Activated CD4-positive, alpha-beta T cell treated with anti-CD3 and anti-CD28 coated beads, Interleukin-2, Interleukin-6, amounts not matched to agents 100 ng/mL and 50 ng/mL, durations not matched to agents 16 hours and 8 hours (primary cell): ENCODE measurements around the gene WAC.
"Not testable (repeated sequence)": the region's sequence is repeated elsewhere in the genome, so short reads cannot be mapped to it uniquely, and the experiment has no call there.

Experiments used
- DNase-seq: peaks from one replicate; pipeline ENCODE4 v3.0.0-alpha.2; 2020

The WAC gene

GRCh38 chr10:28619455-28619854 is 86.5 kb downstream of the WAC start:
- no peak for DNase-seq

- DNase-seq = no peak
Observed at GRCh38 chr10:28620251-28620650, 87.3 kb downstream of the WAC start.

- DNase-seq = no peak
Observed at GRCh38 chr10:28623483-28623882, 90.6 kb downstream of the WAC start.

DNA sequence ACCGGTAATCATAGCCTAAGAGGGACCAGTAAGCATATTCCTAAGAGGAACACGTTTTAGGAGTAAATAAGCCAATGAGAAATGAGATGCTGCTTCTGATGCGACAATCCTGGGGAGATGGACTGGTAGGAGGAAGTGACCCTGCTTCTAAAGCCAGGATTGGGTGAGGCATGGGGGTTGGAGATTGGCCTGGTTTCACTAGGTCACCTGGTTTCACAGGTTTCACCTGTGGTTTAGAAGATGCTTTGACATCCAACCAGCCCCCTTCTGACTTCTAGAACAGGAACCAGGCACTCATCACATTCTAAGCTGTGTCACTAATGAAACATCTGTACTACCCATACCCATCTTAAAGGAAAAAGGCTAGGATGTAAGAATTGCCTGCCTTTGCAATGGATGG is 91.4 kb downstream of the WAC start:
- DNase-seq = no peak

- DNase-seq = no peak
Observed at GRCh38 chr10:28627102-28627501, 94.2 kb downstream of the WAC start.

DNA sequence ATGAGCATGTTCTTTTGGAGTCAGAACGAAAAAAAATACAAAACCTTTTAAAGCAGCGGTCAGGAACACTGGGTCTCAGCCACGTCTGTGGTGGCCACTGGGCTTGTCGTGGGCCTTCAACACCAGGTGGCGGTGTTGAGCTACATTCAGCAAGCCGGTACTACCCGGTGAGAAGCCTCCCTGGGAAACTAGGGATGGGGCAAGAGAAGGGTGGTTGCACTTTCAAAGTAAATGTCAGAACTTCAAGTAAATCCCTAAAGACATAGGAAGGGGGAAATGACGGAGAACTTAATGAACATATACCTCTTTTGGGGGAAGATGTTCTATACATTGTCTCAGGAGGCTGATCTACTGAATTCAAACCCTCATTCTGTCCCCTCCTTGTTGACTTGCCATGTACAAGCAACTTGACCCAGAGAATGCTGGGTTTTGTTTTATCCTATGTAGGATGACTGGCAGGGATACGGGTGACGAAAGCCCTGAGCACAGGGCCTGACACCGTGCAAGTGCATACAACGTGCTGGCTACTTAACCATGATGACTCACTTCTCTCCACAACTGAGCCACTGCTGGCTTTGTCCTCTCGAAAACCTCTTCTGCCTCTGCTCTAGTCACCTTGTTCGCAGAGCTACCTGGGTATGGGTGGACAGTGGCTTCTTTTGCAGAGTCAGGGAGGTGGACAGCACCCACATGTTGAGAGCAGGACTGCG is 95.4 kb downstream of the WAC start:
- DNase-seq = peak; percentile 78

DNA sequence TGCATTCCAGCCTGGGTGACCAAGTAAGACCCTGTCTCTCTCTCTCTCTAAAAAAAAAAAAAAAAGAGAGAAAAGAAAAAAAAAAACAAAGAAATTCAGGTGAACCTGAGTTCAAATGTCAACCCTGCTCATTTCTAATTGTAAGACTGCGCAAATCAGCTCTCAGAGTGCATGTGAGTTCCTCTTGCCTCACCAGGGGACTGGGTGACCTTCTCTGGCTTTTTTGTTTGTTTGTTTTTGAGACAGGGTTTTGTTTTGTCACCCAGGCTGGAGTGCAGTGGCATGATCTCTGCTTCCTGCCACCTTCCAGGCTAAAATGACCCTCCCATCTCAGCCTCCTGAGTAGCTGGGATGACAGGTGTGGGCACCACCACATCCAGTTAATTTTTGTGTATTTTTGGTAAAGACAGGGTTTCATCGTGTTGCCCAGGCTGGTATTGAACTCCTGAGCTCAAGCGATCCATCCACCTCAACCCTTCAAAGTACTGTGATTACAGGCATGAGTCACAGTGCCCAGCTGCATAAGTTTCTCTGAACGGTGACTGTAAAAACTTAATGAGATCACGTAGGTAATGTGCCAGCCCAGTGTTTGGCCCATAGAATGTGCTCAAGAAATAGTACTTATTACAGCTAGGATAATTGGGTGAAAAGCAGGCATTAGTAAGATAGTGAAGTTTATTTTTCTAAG is 99.1 kb downstream of the WAC start:
- DNase-seq = no peak

- DNase-seq = no peak
Observed at GRCh38 chr10:28632584-28632945, 99.6 kb downstream of the WAC start.

DNA sequence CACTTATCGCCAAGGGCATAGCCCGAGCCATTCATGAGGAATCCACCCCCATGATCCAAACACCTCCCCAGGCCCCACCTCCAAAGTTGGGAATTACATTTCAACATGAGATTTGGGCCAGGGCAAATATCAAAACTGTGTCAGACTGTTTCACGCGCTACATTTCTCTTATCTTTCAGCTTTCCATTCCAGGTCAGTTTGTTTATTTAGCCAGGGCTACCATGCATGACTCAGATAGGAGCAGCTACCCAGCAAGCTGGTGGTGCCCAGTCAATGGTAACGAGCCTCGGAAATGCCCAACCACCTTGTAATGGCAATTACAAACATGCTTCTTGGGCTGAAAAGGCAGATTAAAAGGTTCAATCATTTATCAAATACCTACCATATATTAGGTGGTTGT is 100.8 kb downstream of the WAC start:
- DNase-seq = no peak

DNA sequence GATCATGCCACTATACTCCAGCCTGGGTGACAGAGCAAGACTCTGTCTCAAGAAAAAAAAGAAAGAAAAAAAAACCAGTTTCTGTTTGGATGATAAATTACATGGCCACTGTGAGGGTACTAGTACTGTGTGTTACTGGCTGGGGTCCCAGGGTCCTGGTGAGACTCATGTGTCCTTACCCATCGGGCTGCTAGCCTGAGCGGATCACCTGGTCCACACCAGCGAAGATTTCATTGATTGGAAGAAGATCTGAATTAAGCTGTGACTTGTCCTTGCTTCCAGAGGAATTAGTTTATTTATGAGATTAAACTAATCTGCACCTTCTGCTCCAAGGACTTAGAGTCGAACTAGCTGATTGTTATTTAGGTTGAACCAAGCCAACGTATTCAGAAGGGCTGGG is 104.4 kb downstream of the WAC start:
- no peak for DNase-seq

GRCh38 chr10:28638392-28638791 is 105.5 kb downstream of the WAC start:
- DNase-seq = no peak

DNA sequence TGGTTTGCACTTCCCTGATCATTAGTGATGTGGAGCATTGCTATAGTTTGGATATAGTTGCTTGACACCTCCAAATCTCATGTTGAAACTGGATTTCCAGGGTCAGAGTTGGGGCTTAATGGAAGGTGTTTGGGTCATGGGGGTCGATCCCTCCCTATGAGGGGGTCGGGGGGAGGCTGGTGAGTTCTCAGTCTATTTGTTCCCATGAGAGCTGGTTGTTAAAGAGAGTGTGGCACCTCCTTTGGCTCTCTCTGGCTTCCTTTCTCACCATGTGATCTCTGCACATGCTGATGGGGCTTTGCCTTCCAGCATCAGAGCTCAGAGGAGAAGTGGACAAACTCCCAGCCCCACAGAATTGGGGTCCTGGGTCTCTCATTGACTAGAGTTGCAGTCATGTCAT is 107.6 kb downstream of the WAC start:
- no peak for DNase-seq

DNA sequence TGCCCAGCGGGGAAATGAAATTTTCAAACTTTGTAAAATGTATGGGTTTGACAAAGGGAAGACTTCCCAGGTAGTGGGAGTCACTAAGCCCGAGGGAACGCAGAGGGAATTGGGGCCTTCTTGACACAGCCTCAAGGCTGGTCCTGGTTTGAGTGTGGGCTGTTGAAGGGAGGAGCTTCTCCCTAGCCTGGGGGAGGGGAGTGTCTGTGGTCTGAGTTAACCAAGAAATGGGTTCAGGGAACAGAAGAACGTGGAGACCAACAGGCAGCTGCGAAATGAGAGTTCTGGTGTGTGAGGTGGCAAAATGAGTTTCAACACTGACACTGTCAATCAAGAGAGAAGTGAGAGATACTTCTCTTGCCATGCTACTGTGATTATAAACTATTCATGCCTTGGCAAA is 111.7 kb downstream of the WAC start:
- no peak for DNase-seq

- no peak for DNase-seq
Observed at GRCh38 chr10:28652106-28652505, 119.2 kb downstream of the WAC start.

- DNase-seq = no peak
Observed at GRCh38 chr10:28652703-28653102, 119.8 kb downstream of the WAC start.

- not testable (repeated sequence) for DNase-seq
Observed at GRCh38 chr10:28658824-28659223, 125.9 kb downstream of the WAC start.

- no peak for DNase-seq
Observed at GRCh38 chr10:28661035-28661434, 128.1 kb downstream of the WAC start.

- peak; percentile 81 for DNase-seq
Observed at GRCh38 chr10:28663576-28664368, 130.9 kb downstream of the WAC start.

DNA sequence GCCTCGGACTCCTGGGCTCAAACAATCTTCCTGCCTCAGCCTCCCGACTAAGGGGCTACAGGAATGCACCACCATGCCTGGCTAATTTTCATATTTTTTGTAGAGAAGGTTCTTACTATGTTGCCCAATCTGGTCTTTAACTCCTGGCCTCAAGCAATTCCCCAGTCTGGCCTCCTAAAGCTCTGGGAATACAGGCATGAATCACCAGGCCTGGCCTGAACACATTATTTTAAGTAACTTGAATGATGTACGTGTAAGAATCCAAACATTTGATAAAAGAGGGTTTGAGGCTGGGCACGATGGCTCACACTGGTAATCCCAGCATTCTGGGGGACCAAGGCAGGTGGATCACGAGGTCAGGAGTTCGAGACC is 131.4 kb downstream of the WAC start:
- no peak for DNase-seq

GRCh38 chr10:28666751-28667467 is 134.0 kb downstream of the WAC start:
- no peak for DNase-seq

DNA sequence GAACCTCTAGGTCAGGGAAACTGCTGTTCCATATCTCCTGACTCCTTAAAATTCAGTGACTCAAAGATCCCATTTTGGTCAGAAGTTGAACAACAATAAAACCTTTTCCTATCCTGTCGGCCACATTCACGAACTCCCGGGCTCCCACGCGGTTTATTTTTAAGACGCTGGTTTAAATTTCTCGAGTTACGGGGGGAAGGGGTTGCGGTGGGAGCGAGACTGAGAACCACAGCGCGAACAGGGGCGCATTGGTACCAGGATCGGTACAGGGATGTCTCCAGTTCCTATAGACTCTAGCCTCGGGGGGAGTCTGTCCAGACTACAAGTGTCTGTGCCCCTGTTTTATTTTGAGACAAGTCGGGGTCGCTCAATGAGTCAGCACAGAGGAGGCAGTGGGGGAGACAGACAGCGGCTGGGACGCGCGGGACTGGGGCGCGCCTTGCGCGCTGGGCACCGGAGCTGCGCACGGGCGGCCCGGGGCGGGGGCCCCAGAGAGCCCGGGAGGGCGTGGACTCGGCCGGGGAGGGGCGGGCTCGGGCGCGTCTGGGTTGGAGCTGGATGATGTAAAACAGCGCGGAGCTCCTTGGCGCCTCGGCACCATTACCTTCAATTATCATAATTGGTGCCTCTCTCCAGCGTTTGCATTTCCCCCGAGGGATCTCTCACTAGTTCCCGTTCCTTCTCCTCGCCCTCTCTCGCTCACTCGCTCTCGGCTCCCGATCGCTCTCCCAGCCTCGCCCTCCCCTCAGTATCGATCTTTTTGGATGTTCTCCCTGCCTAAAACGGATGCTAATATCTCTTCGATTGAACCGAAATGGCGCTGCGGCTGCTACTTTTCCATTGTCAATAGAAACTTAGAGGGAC is 135.7 kb downstream of the WAC start:
- peak; percentile 50 for DNase-seq
